A549 (cell line): ENCODE measurements around the gene GGNBP2. TPM values are rescaled to one million over a fixed set of nuclear protein-coding genes. Genes with fewer than 3 reads are reported as not detected.

Experiments
- ATAC-seq, 2 experiments: fragments of 200-7000 bp in 1 of 2; fragments of >200 bp in 1 of 2; cut with Nextera tagmentation in 1 of 2; cut with Tn5 transposase in 1 of 2; 3 replicates each; pipeline versions ENCODE4 v1.8.0 to v1.9.1; 2018 to 2020; ENCODE audit warnings: mild to moderate bottlenecking in 1 of 2, moderate library complexity in 1 of 2
- CTCF ChIA-PET: fragments of 300-600 bp; sonication (Branson Sonifier 250); formaldehyde crosslinking; extraction: SDS; loops from one replicate; lab custom pipeline; 2021; ENCODE audit warnings: antibody characterized with exemption, inconsistent platforms; lab: Yijun Ruan, JAX
- POLR2A ChIA-PET: fragments of 350-600 bp; formaldehyde crosslinking; extraction: SDS; loops from one replicate; lab custom pipeline; 2021; ENCODE audit warnings: antibody characterized with exemption, inconsistent platforms; lab: Yijun Ruan, JAX
- DNase-seq, 2 experiments: peaks; one replicate each; pipeline versions ENCODE4 v3.0.0 to v3.0.0-alpha.2; 2011 to 2016; ENCODE audit warnings: low read depth in 1 of 2, low spot score in 1 of 2
- FAIRE-seq: peaks from 2 replicates; lab custom pipeline; 2011; peaks lifted over from hg19 to GRCh38; lab: Jason Lieb, UNC
- H3K27ac ChIP-seq, 2 experiments: fragments of >200 bp; sonication (Bioruptor Twin); formaldehyde crosslinking; 3 replicates each; pipeline ENCODE4 v1.5.1; 2016 to 2017
- H3K4me1 ChIP-seq: fragments of >200 bp; sonication (Bioruptor Twin); formaldehyde crosslinking; 3 replicates; pipeline ENCODE4 v1.6.1; 2016
- H3K4me2 ChIP-seq: fragments of >200 bp; sonication (Bioruptor Twin); formaldehyde crosslinking; 3 replicates; pipeline ENCODE4 v1.6.1; 2016
- H3K4me3 ChIP-seq: fragments of >200 bp; sonication (Bioruptor Twin); formaldehyde crosslinking; 3 replicates; pipeline ENCODE4 v1.5.1; 2016
- H3K9me3 ChIP-seq: fragments of >200 bp; sonication (Bioruptor Twin); formaldehyde crosslinking; 3 replicates; pipeline ENCODE4 v1.6.1; 2016
- ATOH8 ChIP-seq: fragments of 250-450 bp; sonication (Bioruptor Pico); IDR thresholded peaks from 2 replicates; pipeline ENCODE4 v1.5.0; 2020; ENCODE audit warnings: low read depth, mild to moderate bottlenecking, moderate library complexity
- CBX2 ChIP-seq: fragments of 200-600 bp; sonication (generic); IDR thresholded peaks from 2 replicates; pipeline ENCODE4 v1.6.1; 2016; ENCODE audit warnings: low read depth, mild to moderate bottlenecking, borderline replicate concordance
- CEBPB ChIP-seq, 2 experiments: fragments of >200 bp in 1 of 2; sonication (Bioruptor Twin) in 1 of 2; formaldehyde crosslinking in 1 of 2; IDR thresholded peaks; 2 replicates each; pipeline ENCODE4 v1.6.1; 2012 to 2016
- EHMT2 ChIP-seq: fragments of 200-600 bp; sonication (generic); IDR thresholded peaks from 2 replicates; pipeline ENCODE4 v1.6.1; 2016; ENCODE audit warnings: antibody characterized with exemption, low read depth, mild to moderate bottlenecking, moderate library complexity
- FOSB ChIP-seq: fragments of 250-450 bp; sonication (Bioruptor Pico); IDR thresholded peaks from 2 replicates; pipeline ENCODE4 v1.5.0; 2020; ENCODE audit warnings: mild to moderate bottlenecking, moderate library complexity
- GATA3 ChIP-seq: IDR thresholded peaks from 2 replicates; pipeline ENCODE4 v1.6.1; 2012; ENCODE audit warnings: borderline replicate concordance
- HEYL ChIP-seq: fragments of 250-450 bp; sonication (Bioruptor Pico); IDR thresholded peaks from 2 replicates; pipeline ENCODE4 v1.8.0; 2021; ENCODE audit warnings: mild to moderate bottlenecking, moderate library complexity
- HOXA7 ChIP-seq: fragments of 250-450 bp; sonication (Bioruptor Pico); IDR thresholded peaks from 2 replicates; pipeline ENCODE4 v1.5.0; 2020; ENCODE audit warnings: mild to moderate bottlenecking, moderate library complexity
- KDM1A ChIP-seq: fragments of 200-600 bp; sonication (generic); IDR thresholded peaks from 2 replicates; pipeline ENCODE4 v1.6.1; 2016; ENCODE audit warnings: low read depth, mild to moderate bottlenecking
- MAFK ChIP-seq: fragments of 450-650 bp; IDR thresholded peaks from 2 replicates; pipeline ENCODE4 v1.6.1; 2014; ENCODE audit not compliant: partially characterized antibody
- MAZ ChIP-seq: fragments of 150-350 bp; IDR thresholded peaks from 2 replicates; pipeline ENCODE4 v1.6.1; 2014; ENCODE audit warnings: antibody characterized with exemption, low read depth, low read length, borderline replicate concordance
- MYC ChIP-seq: IDR thresholded peaks from 2 replicates; pipeline ENCODE4 v1.6.1; 2012; ENCODE audit warnings: mild to moderate bottlenecking, inconsistent platforms, low read length, improper control_type of control experiment, borderline replicate concordance
- NPAS2 ChIP-seq: fragments of 250-450 bp; sonication (Bioruptor Pico); IDR thresholded peaks from 2 replicates; pipeline ENCODE4 v1.8.0; 2022; ENCODE audit warnings: mild to moderate bottlenecking, moderate library complexity, borderline replicate concordance
- NR3C1 ChIP-seq: fragments of >200 bp; sonication (Bioruptor Twin); formaldehyde crosslinking; IDR thresholded peaks from 3 replicates; pipeline ENCODE4 v1.6.1; 2017
- POLR2A ChIP-seq: IDR thresholded peaks from 2 replicates; pipeline ENCODE4 v1.6.1; 2012; ENCODE audit warnings: mild to moderate bottlenecking, low read length
- RFX5 ChIP-seq: fragments of 450-650 bp; IDR thresholded peaks from 2 replicates; pipeline ENCODE4 v1.7.1; 2014; ENCODE audit warnings: antibody characterized with exemption, mild to moderate bottlenecking, moderate library complexity
- RNF2 ChIP-seq: fragments of 200-600 bp; sonication (generic); IDR thresholded peaks from 2 replicates; pipeline ENCODE4 v1.6.1; 2016; ENCODE audit warnings: low read depth, mild to moderate bottlenecking, antibody characterized with exemption, moderate library complexity, borderline replicate concordance
- SMC3 ChIP-seq: fragments of >200 bp; sonication (Bioruptor Twin); formaldehyde crosslinking; IDR thresholded peaks from 3 replicates; pipeline ENCODE4 v1.6.1; 2018; ENCODE audit warnings: inconsistent platforms
- TP53 ChIP-seq: fragments of 250-450 bp; sonication (Bioruptor Pico); IDR thresholded peaks from 2 replicates; pipeline ENCODE4 v1.5.0; 2021; ENCODE audit warnings: mild to moderate bottlenecking, moderate library complexity
- ZFP36 ChIP-seq: fragments of 450-650 bp; IDR thresholded peaks from 2 replicates; pipeline ENCODE4 v1.6.1; 2014; ENCODE audit warnings: borderline replicate concordance; ENCODE audit not compliant: partially characterized antibody
- ZNF302 ChIP-seq: fragments of 250-450 bp; sonication (Bioruptor Pico); IDR thresholded peaks from 2 replicates; pipeline ENCODE4 v1.9.0; 2021; ENCODE audit warnings: inconsistent platforms, mild to moderate bottlenecking, moderate library complexity
- WGBS: methylation state at CpG from one replicate; pipeline ENCODE4 v1.1.6; 2017; ENCODE audit errors: missing lambda C conversion rate; 5-methylcytosine and 5-hydroxymethylcytosine counted together
- polyA plus RNA-seq, 4 experiments: library from polyadenylated mRNA; depleted of rRNA in 3 of 4; stranded (reverse); fragments of >200 nt; fragmentation: RNase III in 1 of 4; extraction: RNeasy Plus Mini Kit Qiagen cat#74134 plus additional on column Dnase treatment in 1 of 4; gene quantifications; 2 replicates in 3 of 4; 3 replicates in 1 of 4; pipeline ENCODE4 v1.2.3, GENCODE V29; 2011 to 2017
- TF ChIP-seq, protein P1 (sequence below): IDR thresholded peaks from 2 replicates; pipeline ENCODE4 v1.6.1; 2012

The GGNBP2 gene
- polyA plus RNA-seq, 2 of the 4 experiments (the other 2 are of a cell fraction), result 83.7 to 144 TPM

GRCh38 chr17:36594626-36595401 lies 50.1 kb downstream of the GGNBP2 start:
- POLR2A ChIA-PET, result interaction anchor here (0.6 kb wide), 1 partner anchor 39 kb away, joined by 6 read pairs; no protein-coding TSS in a partner anchor
- no peak for FAIRE-seq

DNA sequence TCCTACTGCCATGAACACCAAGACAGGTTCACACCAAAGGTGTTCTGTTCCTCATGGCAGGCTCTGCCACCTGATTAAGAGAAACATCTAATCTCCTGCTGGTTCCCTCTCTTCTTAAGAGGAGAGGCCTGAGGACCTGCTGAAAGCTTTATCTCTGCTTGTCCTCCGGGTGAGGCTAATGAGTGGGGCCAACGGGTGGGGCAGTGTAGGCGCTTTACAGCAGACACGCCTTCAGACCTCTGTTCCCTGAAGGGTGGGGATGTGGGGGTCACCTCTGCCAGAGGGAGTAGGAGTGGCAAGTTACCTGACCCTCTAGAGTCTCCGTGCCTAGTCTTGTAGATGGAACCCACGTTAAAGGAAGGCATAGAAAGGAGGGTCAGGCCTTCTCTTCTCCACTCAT lies 52.5 kb downstream of the GGNBP2 start:
- Histone ChIP-seq H3K27ac (no peak overlapping the region), H3K4me2 (no peak overlapping the region), H3K9me3 (no peaks in the 10 kb centered on the region), H3K4me1 (peaks cover 16% of the 10 kb centered on the region), H3K4me3 (no peak overlapping the region)
- CTCF ChIA-PET, result interaction anchor here (1.1 to 2.1 kb wide), 4 partner anchors 13 to 451 kb away, joined by 3 to 7 read pairs (median 6); partner anchors contain the start of gene GGNBP2
- WGBS, result 83% methylated on average over 6 of the region's 6 CpGs
- FAIRE-seq, result no peak
- TF ChIP-seq ATOH8 (CRISPR knock-in tag) (no peak), EHMT2 (no peak), CBX2 (no peak), MAFK (no peak)
- POLR2A ChIA-PET, result no interaction called here
- DNase-seq, result no peak
- ATAC-seq, result no peak

More at GRCh38 chr17:36594626-36595401, 50.1 kb downstream of the GGNBP2 start:
- Histone ChIP-seq H3K4me2 (no peak overlapping the region), H3K4me1 (peaks cover 16% of the 10 kb centered on the region), H3K4me3 (no peak overlapping the region), H3K27ac (no peak overlapping the region), H3K9me3 (no peaks in the 10 kb centered on the region)
- CTCF ChIA-PET, result interaction anchor here (0.6 to 6.8 kb wide), 11 partner anchors 7 to 649 kb away, joined by 3 to 71 read pairs (median 3); partner anchors contain the start of gene MRM1
- no peak for ATAC-seq
- DNase-seq, result no peak
- TF ChIP-seq RNF2 (no peak), GATA3 (no peak), FOSB (CRISPR knock-in tag) (no peak), CEBPB (IDR thresholded peaks at IDR 0.05) (no peak), ZFP36 (no peak), ATOH8 (CRISPR knock-in tag) (no peak), ZNF302 (CRISPR knock-in tag) (no peak), NR3C1 (no peak), RFX5 (no peak), MAZ (no peak), HOXA7 (CRISPR knock-in tag) (no peak), TP53 (no peak), POLR2A (no peak), HEYL (CRISPR knock-in tag) (no peak), MYC (no peak), KDM1A (no peak), NPAS2 (CRISPR knock-in tag) (no peak), EHMT2 (no peak), SMC3 (no peak)
- TF ChIP-seq, protein P1, sequence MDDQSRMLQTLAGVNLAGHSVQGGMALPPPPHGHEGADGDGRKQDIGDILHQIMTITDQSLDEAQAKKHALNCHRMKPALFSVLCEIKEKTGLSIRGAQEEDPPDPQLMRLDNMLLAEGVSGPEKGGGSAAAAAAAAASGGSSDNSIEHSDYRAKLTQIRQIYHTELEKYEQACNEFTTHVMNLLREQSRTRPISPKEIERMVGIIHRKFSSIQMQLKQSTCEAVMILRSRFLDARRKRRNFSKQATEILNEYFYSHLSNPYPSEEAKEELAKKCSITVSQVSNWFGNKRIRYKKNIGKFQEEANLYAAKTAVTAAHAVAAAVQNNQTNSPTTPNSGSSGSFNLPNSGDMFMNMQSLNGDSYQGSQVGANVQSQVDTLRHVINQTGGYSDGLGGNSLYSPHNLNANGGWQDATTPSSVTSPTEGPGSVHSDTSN, result no peak
- WGBS, result 84% methylated on average over 13 of the region's 13 CpGs
